Epithelial cell of proximal tubule (primary cell): ENCODE results near the gene FRMD1. TPM values are rescaled to one million over a fixed set of nuclear protein-coding genes. Genes with fewer than 3 reads are reported as not detected.
A peak's percentile ranks its signal among the peaks of the same experiment; 100 is the strongest.

Source experiments
- DNase-seq: peaks from one replicate; pipeline ENCODE4 v3.0.0-alpha.2; 2011; ENCODE audit warnings: low read depth
- H3K4me3 ChIP-seq: 2 replicates; pipeline ENCODE4 v1.5.1; 2011; ENCODE audit warnings: low read depth, mild to moderate bottlenecking, low read length
- CTCF ChIP-seq: conservative IDR thresholded peaks from 2 replicates; pipeline ENCODE4 v1.5.1; 2012; ENCODE audit warnings: low read depth, mild to moderate bottlenecking, low read length
- total RNA-seq: library from RNA; depleted of rRNA; stranded (reverse); fragments of >200 nt; gene quantifications from 2 replicates; pipeline ENCODE4 v1.2.3, GENCODE V29; 2015

Gene FRMD1
- total RNA-seq, 1 donor from 2014 or later: not detected

GRCh38 chr6:168067081-168067759 lies 11.8 kb downstream of the FRMD1 start:
- H3K4me3 ChIP-seq: no peak overlapping the region
- no peak for TF ChIP-seq CTCF
- no peak for DNase-seq

- no peak overlapping the region for H3K4me3 ChIP-seq
- TF ChIP-seq CTCF: no peak
- DNase-seq: no peak
Measured at GRCh38 chr6:168064226-168064807, 14.7 kb downstream of the FRMD1 start.

GRCh38 chr6:168063431-168063830 lies 15.6 kb downstream of the FRMD1 start:
- no peak overlapping the region for H3K4me3 ChIP-seq
- no peak for TF ChIP-seq CTCF
- DNase-seq: no peak

GRCh38 chr6:168062346-168063289 lies 16.4 kb downstream of the FRMD1 start:
- no peak overlapping the region for H3K4me3 ChIP-seq
- DNase-seq: no peak
- no peak for TF ChIP-seq CTCF

GRCh38 chr6:168061269-168062210 lies 17.5 kb downstream of the FRMD1 start:
- TF ChIP-seq CTCF: no peak
- DNase-seq: no peak

GRCh38 chr6:168060521-168060931 lies 18.5 kb downstream of the FRMD1 start:
- no peak overlapping the region for H3K4me3 ChIP-seq
- peak; percentile 81 for TF ChIP-seq CTCF
- no peak for DNase-seq

More at GRCh38 chr6:168061269-168062210, 17.5 kb downstream of the FRMD1 start:
- no peak overlapping the region for H3K4me3 ChIP-seq
